GM12872 (cell line): ENCODE results near the gene NME7.

ENCODE experiments used
- TF ChIP-seq, protein P1 (sequence below): IDR thresholded peaks from 3 replicates; pipeline ENCODE4 v1.5.1; 2011; ENCODE audit warnings: low read depth, mild to moderate bottlenecking, low read length, moderate library complexity; ENCODE audit not compliant: insufficient read depth

Gene NME7

DNA sequence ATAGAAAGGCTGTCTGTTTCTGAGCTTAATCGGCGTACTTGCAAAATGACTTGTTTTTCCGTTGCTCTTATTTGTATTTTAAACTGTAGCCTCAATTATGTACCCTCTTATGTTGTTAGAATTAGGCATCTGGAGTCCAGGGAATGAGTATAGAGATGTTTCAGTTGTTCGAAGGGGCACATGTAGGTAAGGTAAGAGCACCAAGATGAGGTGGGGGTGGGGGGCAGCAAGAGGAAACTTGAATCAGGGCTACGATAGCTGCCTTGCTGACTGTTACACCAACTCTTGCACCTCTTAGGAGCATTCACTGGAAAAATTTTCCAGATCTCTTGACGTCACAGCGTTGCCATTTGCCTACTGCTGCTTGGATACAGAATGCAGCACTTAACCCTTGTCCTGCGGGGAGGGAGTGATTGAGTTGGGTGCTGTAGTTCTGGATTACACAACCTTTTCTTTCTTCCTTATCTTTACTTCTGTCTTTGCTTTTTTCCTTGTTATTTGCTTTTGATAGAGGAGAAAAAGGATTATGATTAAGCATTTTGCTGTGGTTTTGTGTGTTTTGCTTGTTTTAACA is 257.9 kb downstream of the NME7 start:
- TF ChIP-seq, protein P1, sequence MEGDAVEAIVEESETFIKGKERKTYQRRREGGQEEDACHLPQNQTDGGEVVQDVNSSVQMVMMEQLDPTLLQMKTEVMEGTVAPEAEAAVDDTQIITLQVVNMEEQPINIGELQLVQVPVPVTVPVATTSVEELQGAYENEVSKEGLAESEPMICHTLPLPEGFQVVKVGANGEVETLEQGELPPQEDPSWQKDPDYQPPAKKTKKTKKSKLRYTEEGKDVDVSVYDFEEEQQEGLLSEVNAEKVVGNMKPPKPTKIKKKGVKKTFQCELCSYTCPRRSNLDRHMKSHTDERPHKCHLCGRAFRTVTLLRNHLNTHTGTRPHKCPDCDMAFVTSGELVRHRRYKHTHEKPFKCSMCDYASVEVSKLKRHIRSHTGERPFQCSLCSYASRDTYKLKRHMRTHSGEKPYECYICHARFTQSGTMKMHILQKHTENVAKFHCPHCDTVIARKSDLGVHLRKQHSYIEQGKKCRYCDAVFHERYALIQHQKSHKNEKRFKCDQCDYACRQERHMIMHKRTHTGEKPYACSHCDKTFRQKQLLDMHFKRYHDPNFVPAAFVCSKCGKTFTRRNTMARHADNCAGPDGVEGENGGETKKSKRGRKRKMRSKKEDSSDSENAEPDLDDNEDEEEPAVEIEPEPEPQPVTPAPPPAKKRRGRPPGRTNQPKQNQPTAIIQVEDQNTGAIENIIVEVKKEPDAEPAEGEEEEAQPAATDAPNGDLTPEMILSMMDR, result no peak

DNA sequence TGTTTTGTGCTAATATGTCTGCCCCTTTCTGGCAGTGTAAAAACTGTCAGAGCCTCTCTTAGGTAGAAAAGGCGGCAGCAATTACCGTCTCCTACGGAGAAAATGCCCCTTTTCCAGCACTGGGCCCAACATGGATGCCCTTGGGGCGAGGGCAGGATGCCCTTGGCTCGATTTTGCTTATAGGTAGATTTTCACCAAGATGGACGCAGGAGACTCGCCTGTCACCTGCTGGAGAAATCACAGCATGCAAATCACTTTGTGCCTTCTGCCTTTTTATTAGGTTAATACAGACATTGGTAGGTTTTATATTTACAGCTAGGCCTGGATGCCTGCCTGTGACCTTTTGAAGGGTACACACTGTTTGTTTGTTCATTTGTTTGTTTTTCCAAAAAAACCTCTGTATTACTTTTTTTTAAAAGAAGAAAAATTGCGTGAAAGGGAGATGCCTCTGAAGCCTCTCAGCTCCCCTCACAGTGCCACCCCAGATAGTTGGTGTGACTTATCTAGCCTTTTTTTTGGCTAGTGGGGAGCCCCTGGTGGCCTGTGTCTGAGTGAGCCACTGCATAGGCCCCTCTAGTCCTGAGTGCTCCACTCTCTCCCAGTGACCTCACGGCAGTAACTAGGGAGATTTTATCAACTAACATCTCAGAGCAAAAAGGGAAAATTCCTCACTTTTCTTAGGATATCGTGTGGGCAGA is 258.6 kb downstream of the NME7 start:
- TF ChIP-seq, protein P1, result peak; percentile 67

DNA sequence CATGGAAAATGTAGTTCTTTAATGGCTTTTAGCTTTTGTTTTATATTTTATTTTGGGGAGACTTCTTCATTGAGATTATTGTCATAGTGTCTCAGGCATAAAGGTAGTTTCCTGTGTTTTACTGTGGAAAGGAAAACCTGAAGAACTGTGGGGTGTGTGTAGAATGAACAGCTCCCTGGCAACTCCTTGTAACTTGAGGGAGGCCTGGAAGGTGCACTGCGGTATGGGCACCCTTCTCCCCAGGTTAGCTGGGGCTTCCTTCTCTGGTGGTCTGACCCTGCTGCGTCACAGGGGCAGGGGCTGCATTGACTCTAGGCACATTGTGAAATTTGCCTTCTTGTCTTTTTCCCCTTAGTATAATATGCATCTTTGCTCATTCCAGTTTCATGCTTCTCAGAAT is 259.4 kb downstream of the NME7 start:
- TF ChIP-seq, protein P1, result no peak

DNA sequence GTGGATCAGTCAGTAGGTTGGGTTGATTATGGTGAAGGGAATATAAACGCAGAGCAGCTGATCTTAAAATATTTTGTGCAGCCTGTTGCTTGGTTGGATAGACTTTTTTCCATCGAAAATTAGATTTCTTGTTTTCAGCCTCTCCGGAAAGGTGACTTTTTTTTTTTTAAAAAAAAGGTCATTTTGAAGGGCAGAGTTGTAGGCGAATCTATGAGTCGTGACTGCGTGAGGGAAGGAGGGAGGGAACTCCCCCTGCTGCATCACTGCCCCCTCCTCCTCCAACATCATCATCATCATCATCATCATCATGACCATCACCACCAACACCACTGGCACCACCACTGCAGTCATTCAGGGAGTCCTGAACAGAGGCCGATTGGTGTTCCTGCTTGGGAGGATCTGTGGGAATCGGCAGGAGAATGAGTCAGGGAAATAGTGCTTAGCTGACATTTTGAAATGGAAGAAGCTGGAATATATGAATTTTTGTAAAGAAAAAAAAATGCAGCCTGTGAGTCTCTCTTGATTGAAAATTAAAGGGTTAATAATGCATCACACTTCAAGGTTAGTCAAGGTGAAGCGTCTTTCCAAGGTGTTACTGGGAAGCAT is 259.9 kb downstream of the NME7 start:
- TF ChIP-seq, protein P1, result no peak

DNA sequence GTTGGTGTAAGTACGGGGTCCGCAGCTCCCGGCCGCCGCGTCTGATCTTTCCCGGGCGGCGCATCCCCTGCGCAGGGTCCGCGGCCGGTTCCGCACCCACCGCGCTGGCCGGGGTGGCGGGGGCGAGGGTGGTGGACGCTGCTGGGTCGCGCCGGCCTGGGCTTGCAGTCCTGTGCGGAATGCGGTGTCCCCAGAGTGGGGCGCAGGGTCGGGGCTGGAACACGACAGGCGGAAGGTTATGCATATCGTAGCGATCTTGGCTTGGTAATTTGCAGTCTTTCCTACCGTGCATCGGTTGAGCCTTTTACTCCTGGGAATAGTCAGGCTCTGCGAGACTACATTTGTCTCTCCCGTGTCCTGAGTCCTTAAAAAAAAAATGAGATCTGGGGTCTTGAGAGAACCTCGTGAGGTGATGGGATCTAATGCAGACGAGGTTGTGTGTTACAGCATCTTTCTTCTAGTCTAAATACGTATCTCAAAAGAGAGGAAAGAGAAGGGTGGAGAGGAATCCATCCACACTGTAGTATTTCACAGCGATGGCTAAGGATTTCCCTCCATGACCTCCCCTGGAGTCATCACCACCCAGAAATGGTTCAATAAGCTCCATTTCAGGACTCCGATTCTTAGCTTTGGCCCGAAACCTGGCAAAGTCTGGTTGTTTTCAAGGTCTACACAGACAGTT is 260.5 kb downstream of the NME7 start:
- TF ChIP-seq, protein P1, result no peak

DNA sequence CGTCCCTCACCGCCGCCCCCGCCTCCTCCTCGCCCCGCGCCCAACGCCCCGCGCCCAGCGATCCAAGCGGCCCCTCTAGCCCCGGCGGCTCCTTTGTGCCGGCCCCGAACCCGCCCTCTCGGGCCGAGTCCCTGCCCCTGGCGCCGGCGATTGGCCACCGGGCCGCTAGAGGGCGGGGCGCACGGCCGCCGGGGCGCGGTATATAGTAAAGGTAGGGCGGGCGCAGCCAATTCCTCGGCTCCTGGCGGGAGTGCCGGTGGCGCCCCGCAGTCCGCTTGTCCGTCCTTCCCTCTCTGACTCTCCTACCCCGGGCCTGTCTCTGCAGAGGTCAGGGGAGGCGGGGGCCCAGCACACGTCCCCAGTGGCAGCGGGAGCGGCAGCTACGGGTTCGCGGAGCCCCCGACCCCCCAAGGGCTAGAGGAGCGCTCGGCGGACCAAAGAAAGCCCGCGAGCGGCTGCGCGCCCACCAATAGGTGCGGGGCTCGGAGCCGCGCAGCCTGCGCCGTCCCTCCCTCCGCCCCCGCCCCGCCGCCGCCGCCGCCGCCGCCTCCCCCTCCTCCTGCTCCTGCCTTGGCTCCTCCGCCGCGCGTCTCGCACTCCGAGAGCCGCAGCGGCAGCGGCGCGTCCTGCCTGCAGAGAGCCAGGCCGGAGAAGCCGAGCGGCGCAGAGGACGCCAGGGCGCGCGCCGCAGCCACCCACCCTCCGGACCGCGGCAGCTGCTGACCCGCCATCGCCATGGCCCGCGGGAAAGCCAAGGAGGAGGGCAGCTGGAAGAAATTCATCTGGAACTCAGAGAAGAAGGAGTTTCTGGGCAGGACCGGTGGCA is 261.3 kb downstream of the NME7 start, which contains the start of gene ATP1B1:
Gene ATP1B1 (plus strand): TSS at position 596 of the 826 bp plus-strand sequence. CDS start 140 bp downstream, at position 736.
- TF ChIP-seq, protein P1, result peak; percentile 22; the same call in 1 of the 3 replicates
